RWPE2 (cell line): ENCODE results near the gene DLX4.

Source experiments
- ATAC-seq: fragments of 200-7000 bp; cut with Tn5 transposase; 3 replicates; pipeline ENCODE4 v1.9.1; 2021; ENCODE audit warnings: low read depth
- DNase-seq: peaks from one replicate; pipeline ENCODE4 v3.0.0-alpha.2; 2020; ENCODE audit warnings: low spot score
- H3K27ac ChIP-seq: fragments of 450-650 bp; 2 replicates; pipeline ENCODE4 v1.5.1; 2017; ENCODE audit warnings: mild to moderate bottlenecking; ENCODE audit not compliant: poor library complexity, severe bottlenecking
- H3K27me3 ChIP-seq: fragments of 250-450 bp; sonication (Bioruptor Pico); 2 replicates; pipeline ENCODE4 v1.5.1; 2021; ENCODE audit warnings: mild to moderate bottlenecking, moderate library complexity; ENCODE audit not compliant: insufficient read depth, poor library complexity, severe bottlenecking
- H3K36me3 ChIP-seq: fragments of 250-450 bp; sonication (Bioruptor Pico); 2 replicates; pipeline ENCODE4 v1.5.1; 2020; ENCODE audit warnings: low read depth, mild to moderate bottlenecking, moderate library complexity
- H3K4me1 ChIP-seq: fragments of 250-450 bp; sonication (Bioruptor Pico); 2 replicates; pipeline ENCODE4 v1.5.1; 2021; ENCODE audit warnings: mild to moderate bottlenecking, moderate library complexity; ENCODE audit not compliant: insufficient read depth, poor library complexity, severe bottlenecking
- H3K4me3 ChIP-seq: fragments of 250-450 bp; sonication (Bioruptor Pico); 2 replicates; pipeline ENCODE4 v1.5.1; 2021; ENCODE audit warnings: mild to moderate bottlenecking, moderate library complexity; ENCODE audit not compliant: severe bottlenecking
- H3K9me3 ChIP-seq: fragments of 250-450 bp; sonication (Bioruptor Pico); 2 replicates; pipeline ENCODE4 v1.5.1; 2021; ENCODE audit warnings: mild to moderate bottlenecking, moderate library complexity; ENCODE audit not compliant: severe bottlenecking
- CTCF ChIP-seq: fragments of 450-650 bp; IDR thresholded peaks from one replicate; pipeline ENCODE4 v1.5.1; 2017; ENCODE audit warnings: mild to moderate bottlenecking, moderate library complexity; ENCODE audit not compliant: poor library complexity, severe bottlenecking

The DLX4 gene

DNA sequence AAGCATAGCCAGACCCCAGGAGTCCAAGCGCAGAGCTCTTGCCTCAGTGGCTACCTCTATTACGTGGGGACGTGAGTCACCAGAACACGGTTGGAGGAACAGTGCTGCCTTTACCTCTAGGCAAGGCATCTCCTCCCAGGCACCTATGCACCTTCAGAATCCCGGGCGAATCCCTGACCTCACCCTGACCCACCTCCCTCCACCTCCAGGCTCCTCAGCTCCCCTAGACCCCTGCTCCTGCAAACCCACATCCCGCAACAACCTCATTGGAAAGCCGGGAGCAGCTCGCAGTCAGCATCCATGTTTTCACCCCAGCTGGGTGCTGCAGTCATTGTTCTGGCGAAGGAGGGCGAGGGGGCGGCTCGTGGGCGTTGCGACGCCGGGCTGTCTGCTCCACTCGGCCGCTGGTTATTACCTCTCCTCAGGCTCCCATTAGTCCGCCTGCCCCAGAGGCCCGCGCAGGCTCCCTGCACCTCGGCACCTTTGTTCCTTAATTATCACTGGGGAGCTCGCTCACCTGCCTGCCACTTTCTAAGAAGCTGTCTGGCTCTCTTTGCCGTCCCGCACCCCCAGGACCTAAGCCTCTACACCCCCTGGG lies 24.6 kb upstream of the DLX4 start:
- no peak for ATAC-seq
- no peak for DNase-seq
- Histone ChIP-seq H3K4me1 (no peaks in the 10 kb centered on the region), H3K9me3 (no peaks in the 10 kb centered on the region), H3K36me3 (no peaks in the 10 kb centered on the region), H3K4me3 (no peak overlapping the region), H3K27ac (no peak overlapping the region), H3K27me3 (peaks cover 3% of the 10 kb centered on the region)
- no peak for TF ChIP-seq CTCF

DNA sequence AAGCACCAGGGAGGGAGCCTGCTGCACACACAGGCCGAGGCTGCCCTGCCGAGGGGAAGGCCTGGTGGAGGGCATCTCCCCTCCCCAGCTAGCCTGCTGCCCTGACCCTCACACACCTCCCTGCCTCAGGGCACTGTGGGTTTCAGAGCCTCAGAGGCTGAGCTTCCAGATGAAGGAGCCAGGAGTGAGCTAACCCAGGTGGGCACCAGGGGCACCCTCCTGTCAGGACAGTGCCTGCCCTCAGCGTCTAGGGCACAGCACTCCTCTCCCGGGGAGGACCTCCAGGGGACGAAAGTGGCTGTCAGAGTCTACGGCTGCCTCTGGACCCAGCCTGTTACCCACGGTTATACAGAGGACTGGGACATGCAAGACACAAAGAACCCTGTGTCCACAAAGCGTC lies 22.8 kb upstream of the DLX4 start:
- Histone ChIP-seq H3K4me1 (no peaks in the 10 kb centered on the region), H3K27ac (no peak overlapping the region), H3K27me3 (peaks cover 3% of the 10 kb centered on the region), H3K36me3 (no peaks in the 10 kb centered on the region), H3K4me3 (no peak overlapping the region), H3K9me3 (no peaks in the 10 kb centered on the region)
- no peak for TF ChIP-seq CTCF
- ATAC-seq (no peak), DNase-seq (no peak)

DNA sequence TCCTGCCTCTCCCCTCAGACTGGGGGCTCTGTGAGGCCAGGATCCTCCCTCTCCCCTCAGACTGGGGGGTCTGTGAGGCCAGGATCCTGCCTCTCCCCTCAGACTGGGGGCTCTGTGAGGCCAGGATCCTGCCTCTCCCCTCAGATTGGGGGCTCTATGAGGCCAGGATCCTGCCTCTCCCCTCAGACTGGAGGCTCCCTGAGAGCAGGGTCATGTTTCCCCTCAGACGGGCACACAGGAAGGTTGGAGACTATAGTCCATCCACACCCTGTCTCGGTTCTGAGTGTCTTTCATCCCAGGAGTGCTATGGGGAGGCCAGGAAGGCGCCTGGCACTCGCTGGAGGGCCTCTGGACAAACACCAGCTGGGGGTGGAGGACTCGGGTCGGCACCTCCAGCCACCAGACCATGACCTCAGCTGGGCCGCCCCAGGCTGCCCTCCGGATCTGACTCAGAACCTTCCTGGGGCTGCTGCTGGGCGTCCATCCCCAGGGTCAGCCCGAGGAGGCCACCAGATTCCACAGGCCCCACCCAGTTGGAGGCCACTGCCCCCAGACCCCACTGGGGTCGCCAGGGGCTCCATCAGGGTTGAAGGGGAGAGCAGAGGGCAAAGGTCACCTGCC lies 21.9 kb upstream of the DLX4 start:
- peaks cover 6% of the 10 kb centered on the region for H3K27me3 ChIP-seq
- H3K36me3 ChIP-seq = no peaks in the 10 kb centered on the region
- TF ChIP-seq CTCF = no peak
- ATAC-seq = no peak
- H3K27ac ChIP-seq = no peak overlapping the region
- DNase-seq = no peak
- no peak overlapping the region for H3K4me3 ChIP-seq
- H3K4me1 ChIP-seq = no peaks in the 10 kb centered on the region
- no peaks in the 10 kb centered on the region for H3K9me3 ChIP-seq

DNA sequence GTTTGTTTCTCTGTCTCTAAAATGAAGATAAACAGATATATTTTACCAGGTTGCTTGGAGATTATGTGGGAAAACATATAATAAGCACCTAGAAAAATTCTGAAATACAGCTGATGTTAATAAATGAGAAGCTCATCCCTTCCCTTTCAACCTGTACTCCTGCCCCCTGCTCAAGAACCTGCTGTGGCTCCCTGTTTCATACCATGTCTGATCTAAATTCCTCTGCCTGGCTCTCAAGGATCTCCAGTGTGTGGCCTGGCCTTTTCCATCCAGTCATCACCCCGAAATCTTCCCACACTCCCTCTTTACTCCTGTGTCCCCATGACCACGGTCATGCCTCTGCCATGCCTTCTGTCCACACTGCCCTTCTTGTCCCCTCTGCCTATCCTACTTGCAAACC lies 19.4 kb upstream of the DLX4 start:
- no peaks in the 10 kb centered on the region for H3K9me3 ChIP-seq
- no peaks in the 10 kb centered on the region for H3K36me3 ChIP-seq
- H3K4me1 ChIP-seq = peaks cover 2% of the 10 kb centered on the region
- H3K27me3 ChIP-seq = peaks cover 8% of the 10 kb centered on the region
- DNase-seq (no peak), ATAC-seq (no peak)
- no peak for TF ChIP-seq CTCF
- H3K4me3 ChIP-seq = no peak overlapping the region
- no peak overlapping the region for H3K27ac ChIP-seq

DNA sequence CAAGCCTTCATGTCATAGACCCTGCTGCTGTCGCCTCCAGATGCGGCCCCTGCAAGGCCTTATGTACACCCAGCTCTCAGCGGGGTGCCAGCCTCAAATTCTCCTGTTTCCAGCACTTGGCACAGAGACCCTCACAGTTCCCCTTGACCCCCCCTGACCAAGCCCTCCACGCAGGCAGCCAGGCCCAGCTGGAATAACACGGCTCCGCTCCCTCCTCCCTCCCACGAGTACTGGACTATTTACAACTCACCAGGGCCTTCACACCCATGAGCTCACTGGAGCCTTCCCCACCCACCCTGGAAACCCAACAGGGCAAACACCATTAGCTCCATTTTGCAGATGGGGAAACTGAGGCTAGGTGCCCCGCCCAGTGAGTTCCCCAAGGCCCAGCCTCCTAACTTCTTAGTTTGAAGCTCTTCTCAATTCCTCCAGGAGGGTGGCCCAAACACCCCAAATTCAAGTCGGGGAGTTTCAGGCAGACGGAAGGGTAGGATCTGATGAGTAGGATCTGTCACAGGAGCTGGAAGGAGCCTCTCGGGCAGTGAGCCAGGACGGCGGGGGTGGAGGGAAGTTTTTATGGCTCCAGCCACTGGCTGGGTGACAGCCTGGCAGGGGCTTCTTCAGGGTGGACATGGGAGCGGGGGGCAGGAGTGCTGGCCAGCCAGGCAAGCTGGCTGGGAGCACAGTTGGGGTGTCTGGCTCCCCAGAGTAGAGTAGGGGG lies 17.5 kb upstream of the DLX4 start:
- ATAC-seq (no peak), DNase-seq (no peak)
- no peak overlapping the region for H3K4me3 ChIP-seq
- no peak overlapping the region for H3K27ac ChIP-seq
- peaks cover 8% of the 10 kb centered on the region for H3K27me3 ChIP-seq
- no peak for TF ChIP-seq CTCF
- peaks cover 2% of the 10 kb centered on the region for H3K4me1 ChIP-seq
- no peaks in the 10 kb centered on the region for H3K36me3 ChIP-seq
- no peaks in the 10 kb centered on the region for H3K9me3 ChIP-seq
